GM12873 (cell line): ENCODE results near the gene RC3H2.

ENCODE experiments used
- CTCF ChIP-seq: IDR thresholded peaks from 2 replicates; pipeline ENCODE4 v1.5.1; 2012; ENCODE audit warnings: low read depth, mild to moderate bottlenecking, moderate library complexity, low read length, control low read depth; ENCODE audit not compliant: insufficient read depth; ENCODE audit errors: missing control alignments

The RC3H2 gene

GRCh38 chr9:122936883-122937282, 31.7 kb upstream of the RC3H2 start:
- TF ChIP-seq CTCF, result no peak

- TF ChIP-seq CTCF, result no peak
Observed at GRCh38 chr9:122936464-122936863, 31.3 kb upstream of the RC3H2 start.

DNA sequence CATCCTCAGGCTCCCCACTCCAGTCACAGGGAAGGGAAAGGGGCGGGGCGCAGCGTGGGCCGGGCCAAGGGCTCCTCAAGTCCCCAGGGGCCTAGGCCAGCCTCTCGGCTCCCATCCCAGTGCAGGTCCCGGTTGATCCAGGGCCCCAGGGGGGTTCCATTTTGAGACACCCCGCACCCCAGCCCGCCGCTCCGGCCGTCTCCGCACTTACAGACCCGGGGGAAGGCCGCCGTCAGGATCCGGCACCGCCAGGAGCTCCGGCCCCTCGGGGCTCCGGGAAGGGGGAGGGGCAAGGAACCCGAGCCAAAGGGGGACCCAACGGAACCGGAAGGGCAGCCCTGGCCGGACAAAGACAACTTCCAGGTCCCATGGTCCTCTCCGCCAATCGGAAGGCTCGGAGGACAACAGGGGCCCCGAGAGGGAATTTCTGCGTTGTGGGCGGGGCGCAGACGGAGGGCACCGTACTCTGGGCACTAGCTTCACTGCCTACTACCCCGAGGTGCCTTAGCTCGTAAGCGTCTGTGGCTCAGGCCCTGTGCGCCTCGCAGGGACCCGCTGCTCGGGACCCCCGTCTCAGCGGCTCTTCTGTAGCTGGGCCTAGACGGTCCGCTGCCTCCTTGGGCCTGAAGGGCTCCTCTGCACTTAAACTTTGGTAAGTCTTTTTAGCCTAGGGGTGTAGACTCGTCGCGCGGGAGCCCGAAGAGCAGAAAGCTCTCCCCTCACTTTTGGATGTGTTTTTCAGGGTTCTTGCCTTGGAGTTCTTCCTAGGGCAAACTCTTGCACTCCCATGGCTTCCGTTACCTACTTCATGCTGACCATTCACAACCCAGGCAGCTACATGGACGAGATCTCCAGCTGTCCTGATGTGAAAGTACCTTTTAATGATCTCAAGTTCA, 26.3 kb upstream of the RC3H2 start, which contains the start of gene ZBTB26:
Gene ZBTB26, minus strand, starts transcription at position 287 of the 896 bp plus-strand sequence. CDS start 11,578 bp downstream, outside the sequence.
- TF ChIP-seq CTCF, result no peak

- no peak for TF ChIP-seq CTCF
Observed at GRCh38 chr9:122930541-122931225, 25.5 kb upstream of the RC3H2 start.

DNA sequence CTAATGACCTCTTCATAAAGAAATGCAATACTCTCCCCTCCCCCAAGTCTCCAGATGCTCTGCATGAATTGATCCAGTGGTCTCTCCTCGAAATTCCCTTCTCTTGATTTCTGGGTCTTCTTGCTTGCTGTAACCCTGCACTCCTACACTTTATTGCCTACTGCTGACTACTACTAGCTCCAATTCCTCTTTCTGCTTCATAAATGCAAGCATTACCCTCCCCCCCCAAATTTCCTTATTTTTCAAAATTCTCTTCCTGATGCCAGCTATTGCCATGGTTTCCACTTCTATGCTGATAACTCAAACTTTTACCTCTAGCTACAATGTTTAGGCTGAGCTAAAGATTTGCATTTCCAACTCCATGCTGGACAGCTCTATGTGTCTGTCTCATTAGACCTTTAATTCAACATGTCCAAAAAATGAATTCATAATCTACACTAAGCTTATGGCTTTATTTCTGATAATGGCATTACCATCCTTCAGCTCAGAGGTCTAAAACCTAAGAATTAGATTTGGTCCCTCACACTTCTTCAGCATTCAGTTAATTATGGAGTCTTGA, 24.7 kb upstream of the RC3H2 start:
- TF ChIP-seq CTCF, result no peak

DNA sequence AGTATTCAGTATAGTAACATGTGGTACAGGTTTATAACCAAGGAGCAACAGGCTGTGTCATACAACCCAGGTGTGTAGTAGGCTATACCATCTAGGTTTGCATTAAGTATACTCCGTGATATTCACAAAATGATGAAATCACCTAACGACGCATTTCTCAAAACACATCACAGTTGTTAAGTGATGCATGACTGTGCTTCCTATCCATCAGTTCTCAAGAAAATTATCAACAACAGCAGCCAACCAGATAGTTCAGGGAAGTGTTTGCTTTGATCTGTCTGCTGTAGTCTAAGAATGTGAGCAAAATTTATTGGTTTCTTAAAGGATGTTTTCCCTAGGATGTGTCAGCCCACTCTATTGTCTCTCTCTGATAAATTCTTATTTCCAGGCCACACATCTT, 18.8 kb upstream of the RC3H2 start:
- TF ChIP-seq CTCF, result no peak

DNA sequence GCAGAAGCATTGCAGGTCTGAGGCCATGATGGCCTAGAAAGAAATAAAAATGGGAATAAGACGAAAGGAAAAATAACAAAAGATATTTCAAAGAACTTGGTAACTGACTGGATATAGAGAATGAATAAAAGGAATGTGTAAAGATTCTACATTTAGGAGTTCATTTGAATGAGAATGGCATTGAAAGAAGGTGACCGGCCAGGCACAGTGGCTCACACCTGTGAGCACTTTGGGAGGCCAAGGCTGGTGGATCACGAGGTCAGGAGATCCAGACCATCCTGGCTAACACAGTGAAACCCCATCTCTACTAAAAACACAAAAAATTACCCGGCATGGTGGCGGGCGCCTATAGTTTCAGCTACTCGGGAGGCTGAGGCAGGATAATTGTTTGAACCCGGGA, 17.6 kb upstream of the RC3H2 start:
- TF ChIP-seq CTCF, result no peak
